GM23338 (cell line): ENCODE data around the gene CAT. TPM values are rescaled to one million over a fixed set of nuclear protein-coding genes. Genes with fewer than 3 reads are reported as not detected.

Experiments
- ATAC-seq: fragments of 200-7000 bp; cut with Tn5 transposase; 3 replicates; pipeline ENCODE4 v1.9.1; 2020
- DNase-seq: peaks from one replicate; pipeline ENCODE4 v3.0.0-alpha.2; 2015; ENCODE audit warnings: low spot score
- H2AFZ ChIP-seq: fragments of 200-600 bp; sonication (generic); 2 replicates; pipeline ENCODE4 v1.8.0; 2016; ENCODE audit warnings: antibody characterized with exemption, mild to moderate bottlenecking, moderate library complexity
- H3F3A ChIP-seq: fragments of 200-600 bp; sonication (generic); replicated peaks from 2 replicates; pipeline ENCODE4 v1.8.0; 2017; ENCODE audit warnings: antibody characterized with exemption, mixed run types, low read depth
- H3K27ac ChIP-seq: fragments of 200-600 bp; sonication (generic); 2 replicates; pipeline ENCODE4 v1.6.1; 2016; ENCODE audit warnings: low read depth
- H3K27me3 ChIP-seq: fragments of 200-600 bp; sonication (generic); 2 replicates; pipeline ENCODE4 v1.8.0; 2016; ENCODE audit warnings: mild to moderate bottlenecking, mixed run types, moderate library complexity; ENCODE audit not compliant: insufficient read depth
- H3K36me3 ChIP-seq: fragments of 200-600 bp; sonication (generic); 2 replicates; pipeline ENCODE4 v1.8.0; 2016; ENCODE audit warnings: mild to moderate bottlenecking; ENCODE audit not compliant: insufficient read depth
- H3K4me1 ChIP-seq: fragments of 200-600 bp; sonication (generic); 2 replicates; pipeline ENCODE4 v1.8.0; 2016; ENCODE audit warnings: mild to moderate bottlenecking, moderate library complexity; ENCODE audit not compliant: insufficient read depth
- H3K4me2 ChIP-seq: fragments of 200-600 bp; sonication (generic); 2 replicates; pipeline ENCODE4 v1.7.1; 2017; ENCODE audit warnings: mixed run types
- H3K4me3 ChIP-seq: fragments of 200-600 bp; sonication (generic); 2 replicates; pipeline ENCODE4 v1.6.1; 2016; ENCODE audit warnings: mixed run types
- H3K79me2 ChIP-seq: fragments of 200-600 bp; sonication (generic); replicated peaks from 2 replicates; pipeline ENCODE4 v1.8.0; 2017; ENCODE audit warnings: mild to moderate bottlenecking; ENCODE audit not compliant: insufficient read depth
- H3K9me2 ChIP-seq: fragments of 200-600 bp; sonication (generic); 2 replicates; pipeline ENCODE4 v1.8.0; 2017; ENCODE audit not compliant: insufficient read depth
- H4K20me1 ChIP-seq: fragments of 200-600 bp; sonication (generic); replicated peaks from 2 replicates; pipeline ENCODE4 v1.8.0; 2017; ENCODE audit warnings: mild to moderate bottlenecking; ENCODE audit not compliant: insufficient read depth
- H3K27ac Mint-ChIP-seq: 2 replicates; pipeline ENCODE4 v1.8.0; 2020; ENCODE audit warnings: inconsistent platforms, mild to moderate bottlenecking, moderate library complexity, mixed read lengths
- H3K27me3 Mint-ChIP-seq: 3 replicates; pipeline ENCODE4 v1.8.0; 2022; ENCODE audit warnings: low read depth, mild to moderate bottlenecking, moderate library complexity, mixed read lengths, inconsistent platforms; ENCODE audit not compliant: insufficient read depth, poor library complexity
- H3K36me3 Mint-ChIP-seq: 3 replicates; pipeline ENCODE4 v1.8.0; 2021; ENCODE audit warnings: low read depth, mild to moderate bottlenecking, inconsistent platforms, moderate library complexity, mixed read lengths
- H3K4me1 Mint-ChIP-seq: 3 replicates; pipeline ENCODE4 v1.8.0; 2020; ENCODE audit warnings: mild to moderate bottlenecking, inconsistent platforms, mixed read lengths
- H3K4me3 Mint-ChIP-seq: 3 replicates; pipeline ENCODE4 v1.8.0; 2021; ENCODE audit warnings: moderate library complexity, mild to moderate bottlenecking, inconsistent platforms, mixed read lengths
- H3K9me3 Mint-ChIP-seq: 3 replicates; pipeline ENCODE4 v1.8.0; 2020; ENCODE audit warnings: moderate library complexity, mild to moderate bottlenecking, inconsistent platforms, mixed read lengths
- CREB1 ChIP-seq: fragments of 250-450 bp; sonication (Bioruptor Pico); IDR thresholded peaks from 2 replicates; pipeline ENCODE4 v1.5.0; 2020; ENCODE audit warnings: low read depth, mild to moderate bottlenecking, moderate library complexity
- EZH2 ChIP-seq: fragments of 200-600 bp; sonication (generic); IDR thresholded peaks from one replicate; pipeline ENCODE4 v1.8.0; 2017; ENCODE audit warnings: antibody characterized with exemption, mild to moderate bottlenecking, low read depth; ENCODE audit not compliant: unreplicated experiment
- NANOG ChIP-seq: IDR thresholded peaks from 2 replicates; pipeline ENCODE4 v1.6.1; 2016; ENCODE audit warnings: antibody characterized with exemption, borderline replicate concordance
- ZNF331 ChIP-seq: fragments of 250-450 bp; sonication (Bioruptor Pico); IDR thresholded peaks from 2 replicates; pipeline ENCODE4 v1.5.0; 2020; ENCODE audit warnings: low read depth, mild to moderate bottlenecking, moderate library complexity
- polyA plus RNA-seq: library from polyadenylated mRNA; unstranded; fragments of >200 nt; fragmentation: Nextera tagmentation; extraction: Ambion mirVana; gene quantifications from 2 replicates; pipeline ENCODE4 v1.2.1, GENCODE V29; 2016
- total RNA-seq: library from RNA; depleted of rRNA; stranded (reverse); fragments of >200 nt; shearing (Covaris generic); gene quantifications from 2 replicates; pipeline ENCODE4 v1.2.3, GENCODE V29; 2014
- TF ChIP-seq, protein P1 (sequence below): fragments of 250-450 bp; sonication (Bioruptor Pico); IDR thresholded peaks from 2 replicates; pipeline ENCODE4 v1.5.0; 2020; ENCODE audit warnings: mild to moderate bottlenecking, moderate library complexity
- TF ChIP-seq, protein P2 (sequence below), 2 experiments: fragments of 200-600 bp in 1 of 2; sonication (generic) in 1 of 2; conservative IDR thresholded peaks; 2 replicates each; pipeline versions ENCODE4 v1.5.1 to v1.6.1; 2016 to 2017; ENCODE audit warnings: antibody characterized with exemption in 2 of 2, low read depth in 2 of 2, mild to moderate bottlenecking in 2 of 2, moderate library complexity in 1 of 2

Gene CAT
- total and polyA plus RNA-seq, 2 experiments from 2014 or later: 15.9 to 24.0 TPM

DNA sequence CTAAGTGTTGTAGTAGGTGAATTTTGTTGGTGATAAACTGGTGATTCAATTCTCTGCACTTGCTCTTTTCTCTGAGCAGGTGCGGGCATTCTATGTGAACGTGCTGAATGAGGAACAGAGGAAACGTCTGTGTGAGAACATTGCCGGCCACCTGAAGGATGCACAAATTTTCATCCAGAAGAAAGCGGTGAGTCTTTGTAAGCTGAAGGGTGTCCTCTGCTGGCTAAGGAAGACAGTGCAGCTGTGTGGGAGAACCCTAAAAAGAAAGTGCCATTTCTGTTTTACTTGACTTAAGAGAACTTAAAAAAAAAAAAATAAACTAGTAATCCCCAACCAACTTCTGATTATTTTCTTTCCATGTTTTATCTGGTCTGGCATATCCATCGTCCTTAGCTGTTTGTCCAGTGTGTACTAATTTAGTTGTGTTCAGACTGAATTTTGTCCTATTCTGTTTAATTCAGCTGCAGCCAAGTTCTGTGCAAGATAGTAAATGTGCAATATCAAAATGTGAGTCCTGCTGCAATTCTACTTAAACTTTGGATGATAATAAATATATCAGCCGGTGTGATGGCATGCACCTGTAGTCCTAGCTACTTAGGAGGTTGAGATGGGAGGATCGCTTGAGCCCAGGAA, 29.6 kb downstream of the CAT start (continued):
- TF ChIP-seq, protein P1, sequence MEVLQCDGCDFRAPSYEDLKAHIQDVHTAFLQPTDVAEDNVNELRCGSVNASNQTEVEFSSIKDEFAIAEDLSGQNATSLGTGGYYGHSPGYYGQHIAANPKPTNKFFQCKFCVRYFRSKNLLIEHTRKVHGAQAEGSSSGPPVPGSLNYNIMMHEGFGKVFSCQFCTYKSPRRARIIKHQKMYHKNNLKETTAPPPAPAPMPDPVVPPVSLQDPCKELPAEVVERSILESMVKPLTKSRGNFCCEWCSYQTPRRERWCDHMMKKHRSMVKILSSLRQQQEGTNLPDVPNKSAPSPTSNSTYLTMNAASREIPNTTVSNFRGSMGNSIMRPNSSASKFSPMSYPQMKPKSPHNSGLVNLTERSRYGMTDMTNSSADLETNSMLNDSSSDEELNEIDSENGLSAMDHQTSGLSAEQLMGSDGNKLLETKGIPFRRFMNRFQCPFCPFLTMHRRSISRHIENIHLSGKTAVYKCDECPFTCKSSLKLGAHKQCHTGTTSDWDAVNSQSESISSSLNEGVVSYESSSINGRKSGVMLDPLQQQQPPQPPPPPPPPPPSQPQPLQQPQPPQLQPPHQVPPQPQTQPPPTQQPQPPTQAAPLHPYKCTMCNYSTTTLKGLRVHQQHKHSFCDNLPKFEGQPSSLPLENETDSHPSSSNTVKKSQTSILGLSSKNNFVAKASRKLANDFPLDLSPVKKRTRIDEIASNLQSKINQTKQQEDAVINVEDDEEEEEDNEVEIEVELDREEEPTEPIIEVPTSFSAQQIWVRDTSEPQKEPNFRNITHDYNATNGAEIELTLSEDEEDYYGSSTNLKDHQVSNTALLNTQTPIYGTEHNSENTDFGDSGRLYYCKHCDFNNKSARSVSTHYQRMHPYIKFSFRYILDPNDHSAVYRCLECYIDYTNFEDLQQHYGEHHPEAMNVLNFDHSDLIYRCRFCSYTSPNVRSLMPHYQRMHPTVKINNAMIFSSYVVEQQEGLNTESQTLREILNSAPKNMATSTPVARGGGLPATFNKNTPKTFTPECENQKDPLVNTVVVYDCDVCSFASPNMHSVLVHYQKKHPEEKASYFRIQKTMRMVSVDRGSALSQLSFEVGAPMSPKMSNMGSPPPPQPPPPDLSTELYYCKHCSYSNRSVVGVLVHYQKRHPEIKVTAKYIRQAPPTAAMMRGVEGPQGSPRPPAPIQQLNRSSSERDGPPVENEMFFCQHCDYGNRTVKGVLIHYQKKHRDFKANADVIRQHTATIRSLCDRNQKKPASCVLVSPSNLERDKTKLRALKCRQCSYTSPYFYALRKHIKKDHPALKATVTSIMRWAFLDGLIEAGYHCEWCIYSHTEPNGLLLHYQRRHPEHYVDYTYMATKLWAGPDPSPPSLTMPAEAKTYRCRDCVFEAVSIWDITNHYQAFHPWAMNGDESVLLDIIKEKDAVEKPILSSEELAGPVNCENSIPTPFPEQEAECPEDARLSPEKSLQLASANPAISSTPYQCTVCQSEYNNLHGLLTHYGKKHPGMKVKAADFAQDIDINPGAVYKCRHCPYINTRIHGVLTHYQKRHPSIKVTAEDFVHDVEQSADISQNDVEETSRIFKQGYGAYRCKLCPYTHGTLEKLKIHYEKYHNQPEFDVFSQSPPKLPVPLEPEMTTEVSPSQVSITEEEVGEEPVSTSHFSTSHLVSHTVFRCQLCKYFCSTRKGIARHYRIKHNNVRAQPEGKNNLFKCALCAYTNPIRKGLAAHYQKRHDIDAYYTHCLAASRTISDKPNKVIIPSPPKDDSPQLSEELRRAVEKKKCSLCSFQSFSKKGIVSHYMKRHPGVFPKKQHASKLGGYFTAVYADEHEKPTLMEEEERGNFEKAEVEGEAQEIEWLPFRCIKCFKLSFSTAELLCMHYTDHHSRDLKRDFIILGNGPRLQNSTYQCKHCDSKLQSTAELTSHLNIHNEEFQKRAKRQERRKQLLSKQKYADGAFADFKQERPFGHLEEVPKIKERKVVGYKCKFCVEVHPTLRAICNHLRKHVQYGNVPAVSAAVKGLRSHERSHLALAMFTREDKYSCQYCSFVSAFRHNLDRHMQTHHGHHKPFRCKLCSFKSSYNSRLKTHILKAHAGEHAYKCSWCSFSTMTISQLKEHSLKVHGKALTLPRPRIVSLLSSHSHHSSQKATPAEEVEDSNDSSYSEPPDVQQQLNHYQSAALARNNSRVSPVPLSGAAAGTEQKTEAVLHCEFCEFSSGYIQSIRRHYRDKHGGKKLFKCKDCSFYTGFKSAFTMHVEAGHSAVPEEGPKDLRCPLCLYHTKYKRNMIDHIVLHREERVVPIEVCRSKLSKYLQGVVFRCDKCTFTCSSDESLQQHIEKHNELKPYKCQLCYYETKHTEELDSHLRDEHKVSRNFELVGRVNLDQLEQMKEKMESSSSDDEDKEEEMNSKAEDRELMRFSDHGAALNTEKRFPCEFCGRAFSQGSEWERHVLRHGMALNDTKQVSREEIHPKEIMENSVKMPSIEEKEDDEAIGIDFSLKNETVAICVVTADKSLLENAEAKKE (CRISPR knock-in tag): peak; percentile 54; the same call in 1 of the 2 replicates

DNA sequence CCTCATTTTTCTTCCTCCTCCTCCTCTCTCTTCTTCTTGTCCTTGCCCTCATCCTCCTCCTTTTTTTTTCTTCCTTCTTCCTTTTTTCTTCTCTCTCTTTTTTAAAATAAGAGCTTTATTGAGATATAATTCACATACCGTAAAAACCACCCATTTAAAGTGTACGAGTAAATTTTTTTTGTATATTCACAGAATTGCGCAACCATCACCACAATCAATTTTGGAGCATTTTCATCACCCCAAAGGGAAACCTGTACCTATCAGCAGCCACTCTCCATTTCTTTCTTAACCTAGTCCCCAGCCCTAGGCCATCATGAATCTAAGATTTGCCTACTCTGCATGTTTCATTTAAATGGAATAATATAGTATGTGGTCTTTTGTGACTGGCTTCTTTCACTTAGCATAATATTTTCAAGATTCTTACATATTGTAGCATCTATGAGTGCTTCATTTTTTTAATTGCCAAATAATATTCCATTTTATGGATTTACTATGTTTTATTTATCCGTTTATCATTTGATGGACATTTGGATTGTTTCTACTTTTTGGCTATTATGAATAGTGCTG, 35.0 kb downstream of the CAT start:
- H3K27me3 ChIP-seq: no peaks in the 10 kb centered on the region
- H3K4me3 ChIP-seq: no peak overlapping the region
- no peaks in the 10 kb centered on the region for H3K27me3 Mint-ChIP-seq
- no peaks in the 10 kb centered on the region for H3K4me1 Mint-ChIP-seq
- H3F3A ChIP-seq: no peaks in the 10 kb centered on the region
- no peak overlapping the region for H3K4me2 ChIP-seq
- H3K9me3 Mint-ChIP-seq: no peaks in the 10 kb centered on the region
- H2AFZ ChIP-seq: no peak overlapping the region
- H3K36me3 Mint-ChIP-seq: peaks cover 18% of the 10 kb centered on the region; the same call in 2 of the 3 replicates
- no peaks in the 10 kb centered on the region for H3K79me2 ChIP-seq
- H4K20me1 ChIP-seq: no peaks in the 10 kb centered on the region
- no peak overlapping the region for H3K27ac ChIP-seq
- H3K4me1 ChIP-seq: no peaks in the 10 kb centered on the region
- ATAC-seq: no peak
- H3K9me2 ChIP-seq: no peaks in the 10 kb centered on the region
- no peak overlapping the region for H3K4me3 Mint-ChIP-seq
- H3K36me3 ChIP-seq: 0 out of 2 replicates have a peak, but pooled peaks cover 3% of the 10 kb centered on the region
- no peak for DNase-seq
- H3K27ac Mint-ChIP-seq: no peak overlapping the region
- TF ChIP-seq, protein P1 (CRISPR knock-in tag): no peak
- TF ChIP-seq ZNF331 (CRISPR knock-in tag) (no peak), CREB1 (CRISPR knock-in tag) (no peak), EZH2 (no peak), NANOG (no peak)
- TF ChIP-seq, protein P2, sequence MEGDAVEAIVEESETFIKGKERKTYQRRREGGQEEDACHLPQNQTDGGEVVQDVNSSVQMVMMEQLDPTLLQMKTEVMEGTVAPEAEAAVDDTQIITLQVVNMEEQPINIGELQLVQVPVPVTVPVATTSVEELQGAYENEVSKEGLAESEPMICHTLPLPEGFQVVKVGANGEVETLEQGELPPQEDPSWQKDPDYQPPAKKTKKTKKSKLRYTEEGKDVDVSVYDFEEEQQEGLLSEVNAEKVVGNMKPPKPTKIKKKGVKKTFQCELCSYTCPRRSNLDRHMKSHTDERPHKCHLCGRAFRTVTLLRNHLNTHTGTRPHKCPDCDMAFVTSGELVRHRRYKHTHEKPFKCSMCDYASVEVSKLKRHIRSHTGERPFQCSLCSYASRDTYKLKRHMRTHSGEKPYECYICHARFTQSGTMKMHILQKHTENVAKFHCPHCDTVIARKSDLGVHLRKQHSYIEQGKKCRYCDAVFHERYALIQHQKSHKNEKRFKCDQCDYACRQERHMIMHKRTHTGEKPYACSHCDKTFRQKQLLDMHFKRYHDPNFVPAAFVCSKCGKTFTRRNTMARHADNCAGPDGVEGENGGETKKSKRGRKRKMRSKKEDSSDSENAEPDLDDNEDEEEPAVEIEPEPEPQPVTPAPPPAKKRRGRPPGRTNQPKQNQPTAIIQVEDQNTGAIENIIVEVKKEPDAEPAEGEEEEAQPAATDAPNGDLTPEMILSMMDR (conservative IDR thresholded peaks at IDR 0.05; ENCODE audit: low read depth in 2 of 2): no peak
